GM15510 (cell line): Measurements from ENCODE around the gene TEX101.

Experiments used
- POLR2A ChIP-seq: IDR thresholded peaks from 3 replicates; pipeline ENCODE4 v1.6.1; 2011; ENCODE audit warnings: borderline replicate concordance; ENCODE audit not compliant: insufficient read length; ENCODE audit errors: extremely low read depth

The TEX101 gene

DNA sequence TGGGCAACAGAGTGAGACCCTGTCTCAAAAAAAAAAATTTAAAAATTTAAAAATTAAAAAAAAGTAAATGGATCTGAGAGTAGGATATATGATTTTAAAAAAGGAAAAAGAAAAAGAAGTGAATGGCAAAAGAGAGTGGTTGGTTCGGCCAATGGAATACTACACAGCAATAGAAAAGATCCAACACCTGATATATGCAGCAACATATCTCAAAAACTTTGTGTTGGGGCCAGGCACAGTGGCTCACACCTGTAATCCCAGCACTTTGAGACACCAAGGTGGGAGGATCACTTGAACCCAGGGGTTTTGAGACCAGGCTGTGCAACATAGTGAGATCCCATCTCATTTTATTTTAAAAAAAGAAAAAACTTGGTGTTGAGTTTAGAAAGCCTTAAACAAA, 52.1 kb downstream of the TEX101 start:
- no peak for TF ChIP-seq POLR2A

DNA sequence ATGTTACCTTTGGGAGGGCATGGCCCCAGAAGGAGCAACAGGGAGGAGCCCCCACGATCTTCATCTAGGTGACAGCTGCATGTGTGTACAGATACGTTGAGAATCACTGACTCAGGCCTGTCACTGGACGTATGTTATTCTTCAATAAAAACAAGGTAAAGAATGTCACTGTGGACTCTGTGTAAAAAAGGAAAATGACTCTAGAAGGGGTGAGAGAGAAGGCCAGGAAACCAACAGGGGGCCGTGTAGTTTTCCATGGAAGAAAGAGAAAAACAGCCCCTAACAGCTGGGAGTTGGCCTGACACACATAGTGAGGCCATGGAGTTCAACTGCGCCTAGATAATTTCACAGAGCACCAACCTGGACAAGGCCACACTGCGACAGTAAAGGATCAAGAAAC, 52.6 kb downstream of the TEX101 start:
- no peak for TF ChIP-seq POLR2A

DNA sequence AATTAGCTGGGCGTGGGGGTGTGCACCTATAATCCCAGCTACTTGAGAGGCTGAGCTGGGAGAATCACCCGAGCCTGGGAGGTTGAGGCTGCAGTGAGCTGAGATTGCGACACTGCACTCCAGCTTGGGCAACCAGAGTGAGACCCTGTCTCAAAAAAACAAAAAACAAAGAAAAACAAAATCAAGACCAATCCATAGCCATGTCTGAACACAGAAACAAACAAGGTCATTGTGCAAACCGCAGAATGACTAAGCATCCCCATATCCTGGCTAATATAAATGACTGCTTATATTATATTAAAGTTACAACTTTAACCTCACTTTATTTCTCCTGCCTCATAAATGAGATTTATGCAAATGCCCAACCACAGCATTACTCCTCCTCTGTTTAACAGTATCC, 53.0 kb downstream of the TEX101 start:
- no peak for TF ChIP-seq POLR2A
